Measurements from ENCODE around the gene ADIRF. TPM values are rescaled to one million over a fixed set of nuclear protein-coding genes. Genes with fewer than 3 reads are reported as not detected.
"Not testable (repeated sequence)": the region's sequence is repeated elsewhere in the genome, so short reads cannot be mapped to it uniquely, and the experiment has no call there.

Gene ADIRF
- total RNA-seq, 1 experiment from 2014 or later, result 1.6 TPM

- DNase-seq (ENCODE audit: low spot score), result peak; percentile 64
Observed at GRCh38 chr10:86945361-86946212, 22.7 kb upstream of the ADIRF start.

- DNase-seq (ENCODE audit: low spot score), result peak; percentile 55
Observed at GRCh38 chr10:86946213-86947155, 21.8 kb upstream of the ADIRF start.

GRCh38 chr10:86947806-86948205 lies 20.5 kb upstream of the ADIRF start:
- DNase-seq (ENCODE audit: low spot score), result not testable (repeated sequence)

DNA sequence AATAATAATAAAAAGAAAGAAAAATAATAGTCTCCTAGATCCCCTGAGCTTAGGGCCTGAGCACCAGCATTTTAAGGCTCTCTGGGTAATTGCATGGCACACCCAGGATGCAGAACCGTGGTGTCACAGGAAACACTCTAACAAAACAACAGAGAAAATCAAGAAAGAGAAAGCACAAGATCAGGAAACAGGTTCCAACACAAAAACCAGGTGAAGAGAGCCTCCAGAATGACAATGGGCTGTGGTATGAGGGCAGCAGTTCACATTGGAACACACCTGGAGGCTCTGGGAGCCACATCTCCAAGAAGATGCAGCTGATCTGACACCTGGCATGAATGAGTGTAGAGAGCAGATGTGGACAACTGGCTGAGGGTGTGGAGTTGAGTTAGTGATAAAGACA lies 17.9 kb upstream of the ADIRF start:
- no peak for DNase-seq (ENCODE audit: low spot score)

GRCh38 chr10:86951184-86951761 lies 17.0 kb upstream of the ADIRF start:
- no peak for DNase-seq (ENCODE audit: low spot score)

DNA sequence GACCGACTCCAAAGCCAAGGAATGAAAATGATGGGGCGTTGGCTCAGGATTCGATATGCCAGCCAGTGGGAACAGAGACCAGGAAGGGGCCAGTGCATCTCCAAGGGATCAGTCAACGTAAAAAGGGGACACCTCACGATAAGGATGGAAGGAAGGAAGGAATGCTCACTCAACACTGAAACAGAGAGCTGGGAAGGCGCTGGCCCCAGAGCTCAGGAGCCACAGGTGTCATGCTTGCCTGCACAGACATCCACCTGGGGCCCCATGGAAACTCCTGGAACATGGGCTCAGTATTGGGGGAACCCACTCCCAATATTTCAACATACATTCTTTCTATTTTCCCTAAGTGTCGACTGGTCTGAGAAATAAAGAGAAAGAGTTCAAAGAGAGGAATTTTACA lies 16.2 kb upstream of the ADIRF start:
- DNase-seq (ENCODE audit: low spot score), result no peak

GRCh38 chr10:86952697-86953096 lies 15.6 kb upstream of the ADIRF start:
- DNase-seq (ENCODE audit: low spot score), result not testable (repeated sequence)

DNA sequence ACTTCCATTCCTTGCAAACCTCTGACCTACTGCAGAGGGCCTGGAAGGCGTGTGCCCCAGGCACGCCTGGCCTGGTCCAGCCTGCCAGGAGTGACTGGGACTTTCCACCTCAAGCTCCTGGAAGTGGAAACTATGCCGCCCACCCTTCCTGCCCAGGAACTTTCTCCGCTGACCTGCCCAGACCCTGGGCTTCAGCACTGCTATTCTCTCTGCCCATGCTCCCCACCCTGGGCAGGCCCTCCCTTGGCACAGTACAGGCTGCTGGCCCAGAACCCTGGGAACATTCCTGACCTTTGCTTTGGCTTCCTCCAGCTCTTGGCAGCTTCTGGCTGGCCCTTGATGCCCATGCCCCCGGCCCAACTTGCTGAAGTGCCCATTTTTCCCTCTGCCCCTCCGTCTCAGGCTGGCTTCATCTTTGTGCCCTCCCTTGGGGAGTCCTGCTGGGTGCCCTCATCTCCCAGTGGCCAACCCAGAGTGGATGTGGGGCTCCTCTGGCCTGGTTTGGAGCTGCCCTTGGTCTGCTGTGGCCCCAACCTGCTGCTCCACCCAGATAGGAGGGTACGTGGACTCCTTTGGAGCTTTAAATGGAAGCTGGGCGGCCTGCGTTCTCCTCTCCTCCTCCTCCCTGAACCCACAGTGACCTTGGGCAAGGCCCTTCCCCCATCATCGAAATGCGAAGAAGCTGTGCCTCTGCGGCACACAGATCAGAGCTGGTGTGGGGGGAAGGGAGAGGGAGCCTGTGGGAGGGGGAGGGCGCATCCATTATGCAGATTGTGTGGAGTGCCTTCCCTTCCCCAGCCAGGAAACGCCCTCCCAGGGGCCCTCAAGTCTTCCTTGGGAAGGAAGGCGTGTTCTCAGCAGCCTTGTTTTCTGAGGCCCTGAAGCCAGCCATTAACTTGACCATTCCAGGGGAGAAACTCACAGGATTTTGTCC lies 14.3 kb upstream of the ADIRF start:
- peak; percentile 92 for DNase-seq (ENCODE audit: low spot score)

DNA sequence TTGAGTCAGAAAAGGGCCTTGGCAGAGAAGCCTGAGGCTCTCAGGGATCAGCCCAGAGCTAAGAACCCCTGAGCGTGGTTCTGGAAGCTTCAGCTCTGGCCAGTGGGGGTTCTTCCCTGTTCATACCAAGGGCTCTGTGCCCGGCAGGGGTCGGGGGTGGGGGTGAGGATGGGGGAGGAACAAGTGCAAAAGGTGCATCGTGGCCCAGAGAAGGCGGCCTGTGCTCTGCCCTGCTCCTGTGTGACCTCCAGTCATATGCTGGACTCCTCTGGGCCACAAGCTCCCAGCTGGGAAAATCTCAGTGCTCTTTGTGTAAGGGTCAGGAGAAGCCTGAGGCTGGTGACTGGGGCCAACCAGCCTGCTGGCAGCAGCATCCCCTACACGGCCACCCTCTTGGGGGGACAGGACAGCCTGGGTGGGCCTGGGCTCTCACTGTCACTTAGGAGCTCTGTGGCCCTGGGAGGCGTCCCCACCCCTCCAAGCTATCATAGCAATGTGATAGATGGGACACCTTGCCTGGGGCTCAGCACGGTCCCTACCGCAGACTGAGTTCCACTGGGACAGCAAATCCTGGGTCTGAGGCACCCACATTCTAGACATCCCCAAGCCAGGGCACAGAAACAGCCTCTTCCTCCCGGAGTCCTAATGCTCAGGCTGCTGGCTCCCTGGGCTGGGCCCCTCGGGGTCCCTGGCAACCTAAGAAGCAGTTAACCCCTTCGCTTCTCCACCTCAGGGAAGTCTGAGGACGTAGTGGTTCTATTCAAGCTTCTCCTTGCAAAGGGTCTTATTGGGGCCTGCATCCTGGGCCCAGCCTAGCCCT lies 13.4 kb upstream of the ADIRF start:
- no peak for DNase-seq (ENCODE audit: low spot score)

- no peak for DNase-seq (ENCODE audit: low spot score)
Observed at GRCh38 chr10:86955501-86956194, 12.6 kb upstream of the ADIRF start.

GRCh38 chr10:86956195-86956847 lies 12.0 kb upstream of the ADIRF start:
- no peak for DNase-seq (ENCODE audit: low spot score)

GRCh38 chr10:86956848-86957448 lies 11.3 kb upstream of the ADIRF start:
- DNase-seq (ENCODE audit: low spot score), result no peak

GRCh38 chr10:86957471-86958115 lies 10.7 kb upstream of the ADIRF start, which contains the start of gene MMRN2:
Gene MMRN2 (minus strand): TSS chr10:86957615. CDS start chr10:86957541, 74 bp downstream.
- no peak for DNase-seq (ENCODE audit: low spot score)

- peak; percentile 76 for DNase-seq (ENCODE audit: low spot score)
Observed at GRCh38 chr10:86958116-86958900, 10.0 kb upstream of the ADIRF start, which contains the start of gene SNCG. Gene SNCG (plus strand): TSS chr10:86958599. CDS start chr10:86958698, 99 bp downstream.

DNA sequence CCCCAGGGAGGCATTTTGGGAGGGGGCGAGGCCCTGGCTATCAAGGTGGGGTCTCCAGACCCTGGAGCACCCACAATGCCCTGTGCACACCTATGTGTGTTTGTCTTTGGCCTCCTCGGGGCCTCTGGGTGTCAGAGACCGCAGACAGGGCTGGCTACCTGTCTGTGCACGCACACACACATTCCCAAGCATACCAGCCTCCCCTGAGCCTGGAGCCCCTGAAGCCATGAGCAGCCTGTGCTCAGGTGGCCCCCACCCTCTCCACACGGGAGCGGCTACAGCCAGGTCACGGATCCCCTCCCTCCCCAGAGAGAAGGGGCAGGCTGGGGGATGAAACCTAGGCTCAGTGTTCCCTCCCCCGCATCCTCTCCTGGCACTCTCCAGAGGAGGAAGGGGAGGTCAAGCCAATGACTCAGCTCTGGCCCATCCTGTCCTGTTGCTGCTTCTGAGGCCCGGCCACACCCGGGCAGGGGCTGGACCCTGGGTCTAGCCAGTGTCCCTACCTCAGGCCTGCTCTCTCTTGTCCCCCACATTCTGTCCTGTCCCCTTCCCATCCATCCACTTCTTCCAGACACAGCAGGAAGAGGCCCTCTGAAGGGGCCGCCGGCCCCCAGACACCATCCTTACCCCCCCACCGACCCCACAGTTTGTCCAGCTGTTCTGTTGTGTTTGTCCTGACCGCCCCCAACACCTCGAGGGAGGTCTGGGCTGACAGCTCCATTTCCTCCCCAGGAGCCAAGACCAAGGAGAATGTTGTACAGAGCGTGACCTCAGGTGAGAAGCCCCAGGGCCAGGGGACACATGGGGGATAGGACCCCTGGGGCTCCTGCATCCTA lies 9.2 kb upstream of the ADIRF start:
- peak; percentile 74 for DNase-seq (ENCODE audit: low spot score)

GRCh38 chr10:86959737-86960002 lies 8.6 kb upstream of the ADIRF start:
- no peak for DNase-seq (ENCODE audit: low spot score)

All from HT-29 (cell line).